ENCODE data around the gene HPX.

DNA sequence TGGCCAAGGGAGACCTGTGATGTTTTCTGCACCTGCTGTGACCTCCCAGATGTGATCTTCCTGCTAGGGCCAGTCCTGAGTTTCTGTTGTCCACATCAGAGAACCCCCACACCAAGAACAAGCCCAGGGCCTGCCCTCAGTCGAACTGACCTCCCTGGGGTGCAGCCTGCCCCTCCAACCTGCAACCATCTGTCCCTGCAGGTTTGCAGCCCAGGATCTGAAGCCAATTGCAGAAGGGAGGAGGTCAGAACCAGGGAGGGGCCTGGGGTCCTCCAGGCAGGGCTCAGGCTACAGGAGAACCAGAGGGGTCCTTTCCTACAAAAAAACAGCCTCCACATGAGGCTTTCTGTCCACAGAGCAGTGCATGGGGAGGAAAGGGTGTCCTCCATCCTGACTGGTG is 32.1 kb upstream of the HPX start:
- TF ChIP-seq FOXP2 (optimal IDR thresholded peaks at IDR 0.05; ENCODE audit: borderline replicate concordance, extremely low read depth, extremely low read length, insufficient read depth) (no peak), POLR2AphosphoS5 (IDR thresholded peaks at IDR 0.05; ENCODE audit: low read depth, low read length) (no peak), TAF1 (IDR thresholded peaks at IDR 0.05; ENCODE audit: borderline replicate concordance, insufficient read depth, low read length) (no peak), SIN3A (IDR thresholded peaks at IDR 0.05; ENCODE audit: borderline replicate concordance, insufficient read depth, low read length) (no peak)
- TF ChIP-seq, protein P1, sequence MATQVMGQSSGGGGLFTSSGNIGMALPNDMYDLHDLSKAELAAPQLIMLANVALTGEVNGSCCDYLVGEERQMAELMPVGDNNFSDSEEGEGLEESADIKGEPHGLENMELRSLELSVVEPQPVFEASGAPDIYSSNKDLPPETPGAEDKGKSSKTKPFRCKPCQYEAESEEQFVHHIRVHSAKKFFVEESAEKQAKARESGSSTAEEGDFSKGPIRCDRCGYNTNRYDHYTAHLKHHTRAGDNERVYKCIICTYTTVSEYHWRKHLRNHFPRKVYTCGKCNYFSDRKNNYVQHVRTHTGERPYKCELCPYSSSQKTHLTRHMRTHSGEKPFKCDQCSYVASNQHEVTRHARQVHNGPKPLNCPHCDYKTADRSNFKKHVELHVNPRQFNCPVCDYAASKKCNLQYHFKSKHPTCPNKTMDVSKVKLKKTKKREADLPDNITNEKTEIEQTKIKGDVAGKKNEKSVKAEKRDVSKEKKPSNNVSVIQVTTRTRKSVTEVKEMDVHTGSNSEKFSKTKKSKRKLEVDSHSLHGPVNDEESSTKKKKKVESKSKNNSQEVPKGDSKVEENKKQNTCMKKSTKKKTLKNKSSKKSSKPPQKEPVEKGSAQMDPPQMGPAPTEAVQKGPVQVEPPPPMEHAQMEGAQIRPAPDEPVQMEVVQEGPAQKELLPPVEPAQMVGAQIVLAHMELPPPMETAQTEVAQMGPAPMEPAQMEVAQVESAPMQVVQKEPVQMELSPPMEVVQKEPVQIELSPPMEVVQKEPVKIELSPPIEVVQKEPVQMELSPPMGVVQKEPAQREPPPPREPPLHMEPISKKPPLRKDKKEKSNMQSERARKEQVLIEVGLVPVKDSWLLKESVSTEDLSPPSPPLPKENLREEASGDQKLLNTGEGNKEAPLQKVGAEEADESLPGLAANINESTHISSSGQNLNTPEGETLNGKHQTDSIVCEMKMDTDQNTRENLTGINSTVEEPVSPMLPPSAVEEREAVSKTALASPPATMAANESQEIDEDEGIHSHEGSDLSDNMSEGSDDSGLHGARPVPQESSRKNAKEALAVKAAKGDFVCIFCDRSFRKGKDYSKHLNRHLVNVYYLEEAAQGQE (IDR thresholded peaks at IDR 0.05; ENCODE audit: insufficient read depth in 1 of 2, low read depth in 2 of 2, low read length in 2 of 2): no peak
